Osteocyte (in vitro differentiated cells): ENCODE data around the gene ITGB7. TPM values are rescaled to one million over a fixed set of nuclear protein-coding genes. Genes with fewer than 3 reads are reported as not detected.

Experiments
- DNase-seq: peaks from one replicate; pipeline ENCODE4 v3.0.0; 2021; ENCODE audit warnings: mixed read lengths; ENCODE audit not compliant: unreplicated experiment; ENCODE audit errors: extremely low spot score
- H3K27ac Mint-ChIP-seq: one replicate; pipeline ENCODE4 v1.8.0; 2021; ENCODE audit warnings: mild to moderate bottlenecking, mixed read lengths; ENCODE audit not compliant: unreplicated experiment
- H3K27me3 Mint-ChIP-seq: one replicate; pipeline ENCODE4 v1.8.0; 2021; ENCODE audit warnings: mixed read lengths; ENCODE audit not compliant: unreplicated experiment
- H3K36me3 Mint-ChIP-seq: one replicate; pipeline ENCODE4 v1.8.0; 2021; ENCODE audit warnings: mixed read lengths; ENCODE audit not compliant: unreplicated experiment
- H3K4me1 Mint-ChIP-seq: one replicate; pipeline ENCODE4 v1.8.0; 2021; ENCODE audit warnings: mixed read lengths; ENCODE audit not compliant: unreplicated experiment
- H3K4me3 Mint-ChIP-seq: one replicate; pipeline ENCODE4 v1.8.0; 2021; ENCODE audit warnings: mild to moderate bottlenecking, moderate library complexity, mixed read lengths; ENCODE audit not compliant: unreplicated experiment
- H3K9me3 Mint-ChIP-seq: one replicate; pipeline ENCODE4 v1.8.0; 2021; ENCODE audit warnings: mixed read lengths; ENCODE audit not compliant: unreplicated experiment
- CTCF ChIP-seq: fragments of 200-600 bp; sonication (generic); IDR thresholded peaks from 2 replicates; pipeline ENCODE4 v1.5.0; 2021; ENCODE audit warnings: antibody characterized with exemption, mild to moderate bottlenecking, moderate library complexity
- total RNA-seq: library from RNA; stranded (reverse); gene quantifications from 2 replicates; pipeline ENCODE4 v1.2.1, GENCODE V29; 2021

ITGB7 gene
- total RNA-seq, 1 donor from 2014 or later: 0.83 TPM

DNA sequence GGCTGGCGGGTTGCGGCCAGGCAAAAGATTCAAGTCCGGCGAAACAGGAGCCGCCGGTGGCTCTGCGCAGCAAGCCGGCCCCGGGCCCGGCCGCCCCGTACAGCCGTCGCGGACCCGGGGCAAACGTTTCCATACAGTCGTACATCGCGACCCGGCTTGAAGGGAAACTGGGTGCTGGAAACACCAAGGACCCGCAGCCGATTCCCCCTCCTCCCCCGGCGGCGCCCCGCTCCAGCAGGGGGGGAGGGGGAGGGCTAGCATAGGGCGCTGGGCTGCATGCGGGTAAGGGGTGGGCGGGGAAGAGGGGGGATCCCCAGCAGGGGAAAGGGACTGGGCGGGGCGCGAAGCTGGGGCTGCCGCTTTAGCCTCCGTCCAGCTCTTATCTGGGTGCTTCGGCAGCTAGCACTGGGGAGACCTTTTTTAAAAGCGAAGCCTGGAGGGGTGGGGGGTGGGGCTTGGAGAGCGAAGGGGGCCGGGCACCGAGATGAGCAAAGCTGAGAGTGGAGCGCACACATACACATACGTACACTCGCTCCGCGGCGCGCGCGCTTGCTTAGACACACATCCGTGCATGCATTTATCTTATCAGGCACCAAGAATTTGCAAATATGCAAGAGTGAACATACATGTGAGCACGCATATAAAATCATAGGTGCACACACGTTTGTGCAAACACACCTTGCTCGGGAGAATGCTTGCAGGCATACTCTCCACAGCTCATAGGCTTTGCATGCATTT is 13.1 kb upstream of the ITGB7 start:
- no peak for DNase-seq
- H3K36me3 Mint-ChIP-seq: no peaks in the 10 kb centered on the region
- H3K4me3 Mint-ChIP-seq: peak overlapping the region; percentile 80
- peak overlapping the region; percentile 98 for H3K27ac Mint-ChIP-seq
- H3K4me1 Mint-ChIP-seq: peaks cover 68% of the 10 kb centered on the region
- no peak for TF ChIP-seq CTCF
- H3K27me3 Mint-ChIP-seq: no peaks in the 10 kb centered on the region
- no peaks in the 10 kb centered on the region for H3K9me3 Mint-ChIP-seq

- Mint-ChIP-seq H3K4me1 (peaks cover 61% of the 10 kb centered on the region), H3K36me3 (peaks cover under 1% of the 10 kb centered on the region)
- DNase-seq: no peak
Observed at GRCh38 chr12:53219292-53219955, 12.4 kb upstream of the ITGB7 start.

GRCh38 chr12:53218551-53219291 is 11.7 kb upstream of the ITGB7 start:
- H3K4me1 Mint-ChIP-seq: peaks cover 54% of the 10 kb centered on the region
- TF ChIP-seq CTCF: no peak
- H3K4me3 Mint-ChIP-seq: peak overlapping the region; percentile 80
- no peaks in the 10 kb centered on the region for H3K27me3 Mint-ChIP-seq
- DNase-seq: no peak
- peak overlapping the region; percentile 84 for H3K27ac Mint-ChIP-seq
- H3K36me3 Mint-ChIP-seq: peaks cover 5% of the 10 kb centered on the region
- H3K9me3 Mint-ChIP-seq: no peaks in the 10 kb centered on the region

More at GRCh38 chr12:53219292-53219955, 12.4 kb upstream of the ITGB7 start:
- peak overlapping the region; percentile 84 for H3K27ac Mint-ChIP-seq
- peak overlapping the region; percentile 80 for H3K4me3 Mint-ChIP-seq
- no peaks in the 10 kb centered on the region for H3K27me3 Mint-ChIP-seq
- no peak for TF ChIP-seq CTCF
- no peaks in the 10 kb centered on the region for H3K9me3 Mint-ChIP-seq

GRCh38 chr12:53217931-53218307 is 10.9 kb upstream of the ITGB7 start:
- no peak for TF ChIP-seq CTCF
- no peak overlapping the region for H3K4me3 Mint-ChIP-seq
- H3K27ac Mint-ChIP-seq: peak overlapping the region; percentile 38
- peaks cover 47% of the 10 kb centered on the region for H3K4me1 Mint-ChIP-seq
- no peak for DNase-seq
- H3K9me3 Mint-ChIP-seq: no peaks in the 10 kb centered on the region
- peaks cover 11% of the 10 kb centered on the region for H3K36me3 Mint-ChIP-seq
- no peaks in the 10 kb centered on the region for H3K27me3 Mint-ChIP-seq
